Limb (tissue), 2 donors: ENCODE results near the gene STK38.

ENCODE experiments used
- DNase-seq, 2 donors: peaks; one replicate each; pipeline ENCODE4 v3.0.0-alpha.2; 2016; ENCODE audit errors: extremely low spot score in 2 of 2

The STK38 gene

DNA sequence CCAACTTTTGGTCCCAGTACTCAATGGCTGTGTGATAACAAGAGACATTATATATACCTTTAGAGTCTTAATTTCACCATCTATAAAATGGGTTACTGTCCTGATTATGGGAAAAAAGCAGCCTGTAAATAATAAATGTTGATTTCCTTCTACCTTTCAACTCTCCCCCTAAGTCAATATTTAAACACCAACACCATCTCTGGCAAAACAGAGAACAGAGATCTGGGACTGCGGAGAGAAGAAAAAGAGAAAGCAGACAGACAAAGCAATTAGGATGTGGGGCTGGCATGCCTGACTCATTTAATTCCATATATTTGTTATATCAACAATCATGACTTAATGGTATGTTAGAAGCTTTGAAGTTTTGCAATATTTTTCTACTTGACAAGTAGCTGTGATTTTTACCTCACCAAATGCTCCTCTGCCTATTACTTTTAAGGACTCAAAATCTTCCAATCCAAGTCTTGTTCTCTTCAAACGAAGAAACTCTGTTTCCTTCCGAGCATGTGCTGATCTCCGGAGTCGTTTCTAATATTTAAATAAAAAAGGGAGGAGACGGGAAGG lies 23.3 kb downstream of the STK38 start:
- DNase-seq, result no peak

DNA sequence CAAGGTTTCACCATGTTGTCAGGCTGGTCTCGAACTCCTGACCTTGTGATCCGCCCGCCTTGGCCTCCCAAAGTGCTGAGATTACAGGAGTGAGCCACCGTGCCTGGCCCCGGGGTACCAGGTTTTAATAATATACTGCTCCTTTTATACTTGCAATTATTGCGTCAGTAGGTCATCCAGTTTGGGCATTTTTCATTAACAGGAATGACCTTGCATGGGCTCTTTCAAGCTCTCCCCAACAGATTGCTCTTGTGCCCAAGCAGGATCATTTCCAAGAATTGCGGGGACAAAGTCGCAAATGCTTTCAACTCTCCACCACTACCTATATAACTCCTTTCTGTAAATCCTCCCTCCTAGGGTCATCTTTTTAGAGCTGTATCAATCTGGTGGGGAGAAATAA lies 23.8 kb downstream of the STK38 start:
- no peak for DNase-seq

DNA sequence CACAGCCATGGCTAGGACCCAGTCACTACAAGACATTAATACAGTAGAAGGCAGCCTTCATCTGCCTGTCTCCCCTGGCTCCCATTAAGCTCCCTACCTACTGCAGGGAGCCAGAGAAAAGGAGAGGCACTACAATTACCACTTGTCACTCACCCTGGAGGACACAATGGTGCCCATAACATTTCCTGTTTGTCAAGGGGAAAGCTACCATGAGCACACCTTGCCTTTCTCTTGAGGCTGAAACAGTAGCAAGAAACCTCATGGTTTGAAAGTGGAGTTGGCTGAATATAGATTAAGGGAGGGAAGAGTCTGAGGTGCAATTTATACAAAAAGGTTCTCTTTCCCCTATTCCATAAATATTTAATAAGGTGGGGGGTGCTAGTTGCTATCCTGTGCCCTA lies 27.9 kb downstream of the STK38 start:
- no peak for DNase-seq

DNA sequence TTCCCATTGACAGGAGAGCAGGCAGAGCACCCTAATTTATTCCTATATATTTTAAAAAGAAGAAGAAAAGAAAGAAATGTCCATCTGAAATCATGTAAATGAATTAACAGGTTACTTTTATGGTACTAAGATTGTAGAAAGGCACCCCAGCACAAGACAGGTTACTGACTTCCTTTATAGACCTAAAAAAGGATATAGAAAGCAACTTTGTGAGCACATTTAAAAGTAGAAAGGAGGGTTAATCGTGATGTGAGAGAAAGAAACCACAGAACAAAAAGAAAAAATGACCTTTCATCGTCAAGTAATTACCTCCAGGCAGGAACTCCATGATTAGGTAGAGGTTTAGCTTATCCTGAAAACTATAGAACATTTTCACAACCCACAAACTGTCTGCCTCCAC lies 29.9 kb downstream of the STK38 start:
- no peak for DNase-seq

DNA sequence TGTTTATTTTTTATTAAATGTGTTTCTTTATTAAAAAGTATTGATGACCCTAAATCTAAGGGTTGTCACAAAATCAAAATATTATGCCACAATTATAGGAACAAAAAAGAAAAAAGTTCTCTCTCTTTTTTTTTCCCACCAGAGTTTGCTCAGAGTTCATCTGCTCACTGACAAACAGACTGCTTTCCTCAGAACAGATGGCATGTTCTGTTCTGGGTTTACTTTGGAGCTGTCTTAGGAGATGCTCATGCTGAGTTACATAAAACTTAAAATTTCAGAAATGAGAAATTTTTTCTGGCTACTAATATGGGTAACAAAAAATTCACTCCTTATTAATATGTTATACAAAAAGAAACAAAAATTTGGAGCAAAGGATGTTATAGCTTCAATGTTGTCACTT lies 30.3 kb downstream of the STK38 start:
- DNase-seq, result no peak

DNA sequence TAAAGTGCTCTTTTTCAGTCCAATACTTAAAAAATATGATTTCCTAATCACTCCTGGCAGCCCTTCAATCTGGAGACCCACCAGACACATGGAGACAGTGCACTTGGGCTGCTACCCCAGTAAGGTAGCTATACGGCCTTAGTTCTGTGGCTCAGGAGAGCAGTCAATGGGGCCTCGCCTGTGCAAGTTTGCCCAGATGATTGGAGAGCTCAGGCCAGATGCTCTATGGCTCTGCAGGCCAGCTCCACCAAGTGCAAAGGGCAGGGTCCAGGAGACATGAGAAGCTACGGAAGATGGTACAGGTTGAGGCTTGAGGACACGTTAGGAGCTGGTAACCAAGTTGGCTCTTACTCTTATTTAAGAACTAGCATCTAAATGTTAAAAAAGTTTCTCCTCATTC lies 30.7 kb downstream of the STK38 start:
- DNase-seq, result no peak

DNA sequence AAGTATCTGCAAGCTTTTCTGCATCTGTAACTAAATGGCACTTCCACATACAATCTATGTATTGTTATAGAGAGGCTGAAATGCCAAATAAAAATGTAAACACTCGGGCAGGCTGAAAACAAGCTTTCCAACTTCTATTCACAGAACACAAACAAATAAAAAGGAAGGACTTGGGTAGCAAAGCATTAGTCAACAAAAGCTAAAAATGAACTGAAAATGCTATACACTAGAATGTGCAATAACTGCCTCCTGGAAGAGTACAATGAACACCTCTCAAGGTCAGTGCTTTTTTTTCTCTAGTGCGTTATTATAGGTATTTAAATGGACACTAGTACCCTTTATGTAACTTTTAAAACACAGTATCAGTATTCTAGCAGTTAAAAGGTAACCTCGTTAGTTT lies 31.4 kb downstream of the STK38 start:
- DNase-seq, result no peak

DNA sequence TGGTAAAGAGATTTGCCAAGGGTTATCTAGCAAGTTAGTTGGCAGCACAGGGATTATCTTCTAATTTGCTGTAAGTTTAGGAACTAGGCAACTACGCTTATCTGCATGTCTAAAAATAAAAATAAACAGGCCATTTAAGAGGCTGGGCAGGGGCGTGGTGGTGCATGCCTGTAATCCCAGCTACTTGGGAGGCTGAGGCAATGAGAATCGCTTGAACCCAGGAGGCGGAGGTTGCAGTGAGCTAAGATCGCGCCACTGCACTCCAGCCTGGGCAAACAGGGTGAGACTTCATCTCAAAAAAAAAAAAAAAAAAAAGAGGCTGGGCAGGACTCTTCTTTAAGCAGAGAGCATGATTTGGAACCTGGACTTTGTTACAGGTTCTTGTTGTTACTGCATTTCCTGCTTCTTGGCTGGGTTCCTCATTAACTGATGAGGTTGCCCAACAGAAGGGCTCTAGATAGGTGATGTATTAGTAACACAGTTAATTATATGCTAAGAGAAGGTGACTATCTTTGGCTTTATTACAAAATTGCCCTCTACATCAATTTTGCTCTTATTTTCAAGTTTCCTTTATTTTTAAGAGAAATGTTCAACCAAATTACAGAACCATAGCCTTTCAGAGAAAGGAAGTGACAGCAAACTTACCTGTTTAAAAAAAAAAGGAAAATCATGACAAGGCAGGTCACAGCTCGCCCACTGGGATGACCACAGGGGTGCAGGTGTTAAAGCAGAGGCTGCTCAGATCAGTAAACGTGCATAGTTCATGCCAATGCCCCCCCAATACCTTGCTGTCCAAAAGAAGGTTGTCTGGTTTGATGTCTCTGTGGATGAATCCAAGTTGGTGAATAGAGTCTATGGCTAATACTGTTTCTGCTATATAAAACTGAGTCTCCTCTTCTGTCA lies 32.5 kb downstream of the STK38 start:
- no peak for DNase-seq

DNA sequence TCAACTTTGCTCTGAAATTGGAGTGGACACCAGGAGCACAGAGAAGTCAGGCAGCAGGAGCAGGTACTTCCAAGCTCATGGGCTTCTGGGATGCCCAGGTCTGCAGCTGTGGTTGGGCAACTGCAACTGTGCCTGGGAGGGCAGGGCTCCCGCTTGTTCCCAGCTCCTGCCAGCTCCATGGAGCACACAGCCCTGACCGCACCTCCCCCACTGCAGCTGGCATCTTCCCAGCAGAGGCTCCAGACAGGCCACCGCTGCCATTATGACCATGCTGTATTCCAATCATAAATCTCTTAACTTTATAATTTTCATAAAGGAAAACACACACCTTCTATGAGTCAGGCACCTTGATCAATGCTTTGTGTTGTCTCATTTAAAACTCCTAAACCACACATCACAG lies 36.9 kb downstream of the STK38 start:
- DNase-seq, result no peak

DNA sequence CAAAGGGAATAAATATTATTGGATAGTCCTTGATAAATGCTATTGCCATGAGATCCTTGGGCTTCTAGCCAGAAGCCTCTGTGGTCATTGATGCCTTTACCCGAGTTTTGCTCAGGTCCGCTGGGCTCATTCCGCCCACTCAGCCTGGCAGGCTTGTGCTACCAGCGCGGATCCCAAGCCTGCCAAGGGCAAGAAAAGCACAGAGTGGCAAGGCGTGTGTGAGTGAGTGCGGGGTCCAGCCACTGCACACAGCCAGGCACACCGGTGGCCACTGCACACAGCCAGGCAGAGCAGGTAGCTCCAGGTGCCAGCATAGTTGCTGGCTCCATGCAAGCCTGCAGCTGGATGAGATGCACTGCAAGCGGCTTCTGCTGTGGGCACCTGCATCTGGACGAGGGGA lies 38.7 kb downstream of the STK38 start:
- DNase-seq, result no peak

DNA sequence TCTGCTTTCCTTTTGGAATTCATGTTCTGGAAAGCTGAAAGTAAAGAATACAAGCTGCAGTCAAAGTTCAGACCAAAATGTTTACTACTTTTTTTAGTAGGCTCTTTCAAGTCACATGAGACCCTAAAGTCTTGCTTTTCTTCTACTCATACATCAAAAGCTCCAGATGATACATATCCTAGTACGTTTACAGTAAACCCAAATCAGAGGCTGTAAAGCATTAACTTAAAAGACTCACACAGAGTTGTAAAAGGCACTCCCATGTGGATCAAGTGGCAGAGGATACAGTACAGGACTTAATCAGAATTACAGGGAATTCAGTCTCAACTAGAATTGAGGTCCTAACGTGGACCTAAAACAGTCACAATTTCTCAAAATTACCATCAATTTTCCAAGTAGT lies 40.7 kb downstream of the STK38 start:
- DNase-seq, result no peak

DNA sequence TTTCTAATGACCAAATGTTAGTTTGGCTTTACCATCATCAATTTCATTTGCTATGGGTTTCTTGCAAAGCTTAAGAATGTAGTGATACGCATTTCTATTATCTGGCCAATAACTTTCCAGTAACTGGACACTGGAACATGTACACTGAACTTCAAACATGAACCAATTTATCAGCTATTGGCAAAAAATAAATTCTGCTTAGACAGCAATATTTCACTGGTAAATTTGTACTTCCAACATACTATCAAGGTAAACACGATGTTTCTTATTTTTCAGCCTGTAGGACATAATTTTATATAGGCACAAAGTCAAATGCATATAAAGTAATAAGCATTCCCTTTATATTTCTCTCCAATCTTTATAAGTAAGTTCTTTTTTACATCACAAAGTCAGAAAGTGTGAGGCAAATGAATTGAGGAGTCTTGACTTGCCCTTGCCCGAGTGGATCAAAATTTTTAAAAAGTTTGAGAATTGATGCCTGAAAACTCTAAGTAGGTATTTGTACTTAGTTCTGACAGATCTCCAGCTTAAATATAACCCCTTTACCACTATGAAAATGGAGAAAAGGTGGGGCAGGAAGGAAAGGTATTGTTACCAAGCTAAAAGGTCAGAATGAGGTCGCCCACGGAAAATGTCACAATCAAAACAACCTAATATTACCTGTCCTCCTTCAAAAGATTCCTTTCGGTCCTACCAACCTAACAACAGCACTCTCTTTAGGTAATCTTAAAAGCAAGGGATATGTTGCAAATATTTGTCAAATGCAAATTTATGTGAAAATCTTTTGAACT lies 41.3 kb downstream of the STK38 start:
- no peak for DNase-seq

DNA sequence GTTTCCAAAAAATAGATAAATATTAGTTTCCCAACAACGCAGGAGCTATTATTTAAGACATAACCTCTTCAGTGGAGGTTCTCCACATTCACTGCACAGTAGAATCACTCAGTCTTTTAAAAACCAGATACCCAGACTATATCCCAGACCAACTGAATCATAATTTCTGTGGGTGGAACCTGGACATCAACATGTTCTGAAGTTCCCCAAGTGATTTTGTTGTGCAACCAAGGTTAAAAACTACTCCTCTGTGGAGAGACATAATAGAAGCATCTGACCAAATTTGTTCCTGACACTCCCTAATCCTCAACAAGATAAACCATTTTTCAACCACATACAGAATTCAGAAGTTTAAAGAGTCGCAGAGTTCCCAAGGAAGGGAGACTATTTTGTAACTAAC lies 42.3 kb downstream of the STK38 start:
- no peak for DNase-seq

DNA sequence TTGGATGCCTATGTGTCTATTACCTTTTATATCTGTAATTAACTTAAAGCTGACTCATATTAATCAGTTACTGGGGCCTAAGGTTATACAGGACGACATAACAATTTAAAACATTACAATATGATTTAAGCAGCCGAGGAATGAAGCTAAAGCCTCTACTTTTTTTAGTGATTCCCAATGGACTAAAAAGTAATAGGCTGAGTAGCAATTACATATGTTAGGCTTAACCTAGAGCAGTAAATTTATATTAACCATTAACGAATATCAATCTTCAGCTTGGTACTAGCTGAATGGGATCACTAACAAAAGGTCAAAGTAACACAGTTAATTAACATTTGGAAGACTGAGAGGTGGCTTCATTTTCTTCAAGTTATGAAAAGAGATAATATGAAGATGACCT lies 43.1 kb downstream of the STK38 start:
- DNase-seq, result no peak

DNA sequence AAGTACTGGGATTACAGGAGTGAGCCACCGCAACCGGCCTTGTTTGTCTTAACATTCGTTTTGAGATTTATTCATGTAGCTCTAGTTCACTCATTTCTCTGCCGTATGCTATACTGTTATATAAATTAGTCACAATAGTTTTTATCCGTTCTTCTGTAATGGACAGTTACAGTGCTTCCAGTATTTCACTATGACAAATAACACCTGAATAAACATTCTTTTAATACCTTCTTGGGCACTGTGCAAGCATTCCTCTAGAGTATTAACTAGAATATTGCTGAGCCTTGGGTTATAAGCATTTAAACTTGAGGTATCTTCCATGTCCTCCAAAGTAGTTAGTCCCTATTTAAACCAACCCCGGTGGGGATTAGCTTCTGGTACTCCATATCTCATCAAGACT lies 45.6 kb downstream of the STK38 start:
- DNase-seq, result no peak

DNA sequence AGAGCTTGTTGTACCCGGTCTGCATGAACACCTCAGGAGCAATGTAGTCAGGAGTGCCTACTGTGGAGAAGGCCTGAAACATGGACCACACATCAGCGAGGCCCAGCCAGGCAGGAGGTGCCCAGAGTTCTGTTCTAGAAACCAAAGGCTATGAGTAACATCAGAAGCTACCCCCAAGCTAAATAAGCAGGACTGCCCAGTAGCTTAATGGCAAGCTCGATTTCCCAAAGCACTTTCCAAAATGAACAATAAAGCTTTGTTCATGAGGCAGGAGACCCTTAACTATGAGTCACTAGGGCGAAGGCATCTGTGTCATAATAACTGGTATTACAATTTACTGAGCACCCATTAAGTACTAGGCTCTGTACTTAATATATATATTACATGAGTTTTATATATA lies 47.4 kb downstream of the STK38 start:
- DNase-seq, result no peak

DNA sequence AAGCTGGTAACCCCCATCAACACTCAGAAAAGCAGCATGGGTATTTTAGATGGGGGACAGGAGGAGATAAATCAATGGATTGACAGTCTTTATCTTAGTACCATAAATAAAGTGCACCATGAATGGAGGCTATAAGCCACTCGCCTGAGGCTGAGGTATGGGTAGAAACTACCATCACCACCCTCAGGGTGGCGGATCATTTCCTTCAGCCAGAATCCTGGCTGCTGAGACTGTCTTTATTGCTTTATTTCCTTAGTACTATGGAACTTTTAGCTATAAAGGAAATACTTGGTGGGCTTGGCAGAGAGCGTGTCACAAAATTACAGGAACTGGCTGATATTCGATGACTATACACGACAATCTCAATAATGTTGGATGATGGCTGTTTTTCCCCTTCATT lies 52.2 kb downstream of the STK38 start:
- DNase-seq, result no peak

DNA sequence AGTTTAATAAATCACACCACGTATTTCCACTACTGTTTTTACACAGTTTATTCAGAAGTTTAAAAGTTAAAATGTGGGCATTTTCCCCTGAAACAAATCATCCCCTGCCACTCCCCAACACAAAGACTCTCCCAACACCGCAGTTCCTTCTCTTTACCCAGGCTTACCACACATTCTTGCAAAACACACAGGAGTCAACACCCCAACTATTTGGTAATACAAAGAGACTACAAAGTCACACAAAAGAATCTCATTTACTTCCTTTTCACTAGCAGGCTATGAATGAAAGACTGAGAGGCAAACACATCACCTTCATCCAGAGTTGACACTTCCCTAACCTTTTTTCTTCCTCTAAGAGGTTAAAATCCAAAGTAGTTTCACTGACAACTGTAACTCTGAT lies 53.4 kb downstream of the STK38 start:
- DNase-seq, result no peak

DNA sequence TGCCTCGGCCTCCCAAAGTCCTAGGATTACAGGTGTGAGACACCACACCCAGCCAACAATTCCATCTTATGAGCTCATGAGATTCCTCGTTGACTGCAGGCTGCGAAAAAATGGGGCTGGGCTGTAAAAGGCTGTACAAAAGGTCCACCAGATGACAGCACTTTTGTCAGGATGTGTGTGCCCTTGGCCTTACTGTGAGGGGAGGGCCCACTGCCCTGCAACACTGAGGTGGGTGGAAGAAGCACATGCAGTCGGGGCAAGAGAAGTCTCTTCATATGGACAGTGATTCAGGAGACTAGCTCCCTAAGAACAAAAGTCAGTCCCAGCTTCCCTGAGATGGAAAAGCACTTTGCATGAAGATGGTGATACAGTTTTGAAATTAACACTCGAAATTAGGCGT lies 54.0 kb downstream of the STK38 start:
- no peak for DNase-seq

DNA sequence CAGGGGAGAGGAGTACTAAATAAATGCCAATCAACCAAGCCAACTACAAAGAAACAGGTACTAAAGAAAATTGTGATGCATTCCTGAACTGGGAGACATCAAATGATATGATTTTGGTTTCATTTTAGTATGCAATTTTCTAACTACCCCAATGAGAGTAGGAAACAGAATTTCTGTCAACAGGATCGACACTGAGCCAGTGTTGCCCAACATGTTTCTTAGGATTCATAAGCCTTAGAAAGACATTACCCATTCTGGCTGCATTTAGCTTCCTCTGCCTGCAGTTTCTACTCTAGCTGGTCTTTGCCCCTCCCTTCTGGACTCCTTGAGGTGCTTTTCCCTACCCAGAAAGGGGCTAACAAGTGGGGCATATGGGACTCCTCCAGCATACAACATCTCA lies 54.7 kb downstream of the STK38 start:
- no peak for DNase-seq

DNA sequence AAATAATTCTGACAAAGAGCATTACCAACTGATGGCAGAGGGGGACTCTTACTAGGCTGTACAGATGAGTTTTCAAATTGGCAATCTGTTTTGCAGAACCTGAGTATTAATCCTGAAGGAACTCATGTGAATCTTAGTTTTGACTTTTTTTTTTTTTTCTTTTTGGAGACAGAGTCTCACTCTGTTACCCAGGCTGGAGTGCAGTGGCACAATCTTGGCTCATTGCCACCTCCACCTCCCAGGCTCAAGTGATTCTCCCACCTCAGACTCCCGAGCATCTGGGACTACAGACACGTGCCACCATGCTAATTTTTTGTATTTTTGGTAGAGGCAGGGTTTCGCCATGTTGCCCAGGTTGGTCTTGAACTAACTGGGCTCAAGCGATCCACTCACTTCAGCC lies 55.2 kb downstream of the STK38 start:
- DNase-seq, result no peak

DNA sequence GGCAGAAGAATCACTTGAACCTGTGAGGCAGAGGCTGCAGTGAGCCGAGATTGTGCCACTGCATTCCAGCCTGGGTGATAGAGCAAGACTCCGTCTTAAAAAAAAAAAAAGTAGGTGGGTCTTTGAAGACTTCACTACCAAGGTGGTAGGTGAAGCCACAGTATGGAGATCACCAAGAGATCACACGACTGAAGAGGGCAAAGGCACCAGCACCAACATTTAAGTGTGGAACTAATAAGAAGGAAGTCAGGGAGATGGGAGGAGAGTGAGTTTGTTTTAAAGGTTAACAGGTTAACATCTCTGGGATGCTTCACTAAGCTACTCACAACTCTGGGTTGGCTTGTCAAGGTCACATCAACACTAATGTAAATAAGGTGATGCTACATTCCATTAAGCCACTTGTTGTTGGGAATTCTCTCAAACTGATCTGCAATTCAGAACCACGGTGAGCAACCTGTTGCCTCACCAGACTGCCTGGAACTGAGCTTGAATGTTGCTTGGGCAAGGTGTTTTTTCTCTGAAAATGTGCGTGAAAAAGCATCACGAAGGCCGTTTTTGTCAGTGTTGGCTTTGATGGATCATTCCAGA lies 55.8 kb downstream of the STK38 start:
- DNase-seq, result no peak
